K562 (cell line): ENCODE data around the gene C3. TPM values are rescaled to one million over a fixed set of nuclear protein-coding genes. Genes with fewer than 3 reads are reported as not detected.

ENCODE experiments used
- REST ChIP-seq, 2 experiments: fragments of 450-650 bp; formaldehyde crosslinking in 1 of 2; IDR thresholded peaks; 2 replicates each; pipeline versions ENCODE4 v1.4.0 to v1.6.1; 2014 to 2020; ENCODE audit warnings: mild to moderate bottlenecking in 2 of 2, borderline replicate concordance in 1 of 2, low read depth in 1 of 2
- SAFB2 ChIP-seq: fragments of 200-400 bp; formaldehyde crosslinking; IDR thresholded peaks from 2 replicates; pipeline ENCODE4 v1.6.1; 2018; ENCODE audit warnings: borderline replicate concordance, low read length, low read depth, moderate library complexity; ENCODE audit not compliant: severe bottlenecking
- polyA plus RNA-seq, 8 experiments: library from polyadenylated mRNA; depleted of rRNA in 4 of 8; stranded (reverse) in 5 of 8; unstranded in 3 of 8; fragments of >200 nt; fragmentation: Nextera tagmentation in 2 of 8; fragmentation: Illumina TruSeq in 1 of 8; extraction: Ambion mirVana in 2 of 8; extraction: Trizol in 1 of 8; gene quantifications; 2 replicates each; pipeline versions ENCODE4 v1.2.1 to v1.2.3, GENCODE V29; 2011 to 2014; ENCODE audit warnings: inconsistent platforms in 1 of 8, missing spikeins in 1 of 8
- total RNA-seq, 7 experiments: library from RNA; depleted of rRNA in 6 of 7; stranded (reverse); fragments of >200 nt in 6 of 7; fragmentation: Illumina TruSeq in 2 of 7; extraction: Trizol in 2 of 7; gene quantifications; 2 replicates each; pipeline versions ENCODE4 v1.2.1 to v1.2.3, GENCODE V29; 2011 to 2021; ENCODE audit warnings: low replicate concordance in 1 of 7

C3 gene
- total and polyA plus RNA-seq, 9 of the 15 experiments (the other 6 are each of a cell fraction or from before 2014, with no cell fraction given), result 0.59 to 10.6 (median 2.2) TPM

GRCh38 chr19:6693681-6694080, 26.8 kb downstream of the C3 start (continued):
- TF ChIP-seq REST (IDR thresholded peaks at IDR 0.05; ENCODE audit: borderline replicate concordance) (no peak), REST (CRISPR knock-in tag; IDR thresholded peaks at IDR 0.05; ENCODE audit: low read depth) (no peak), SAFB2 (no peak)
